OCI-M1 (cell line): ENCODE data around the gene HOXD8.

ENCODE experiments used
- DNase-seq: peaks from one replicate; lab custom pipeline; 2025; lab: John Stamatoyannopoulos, UW

HOXD8 gene

DNA sequence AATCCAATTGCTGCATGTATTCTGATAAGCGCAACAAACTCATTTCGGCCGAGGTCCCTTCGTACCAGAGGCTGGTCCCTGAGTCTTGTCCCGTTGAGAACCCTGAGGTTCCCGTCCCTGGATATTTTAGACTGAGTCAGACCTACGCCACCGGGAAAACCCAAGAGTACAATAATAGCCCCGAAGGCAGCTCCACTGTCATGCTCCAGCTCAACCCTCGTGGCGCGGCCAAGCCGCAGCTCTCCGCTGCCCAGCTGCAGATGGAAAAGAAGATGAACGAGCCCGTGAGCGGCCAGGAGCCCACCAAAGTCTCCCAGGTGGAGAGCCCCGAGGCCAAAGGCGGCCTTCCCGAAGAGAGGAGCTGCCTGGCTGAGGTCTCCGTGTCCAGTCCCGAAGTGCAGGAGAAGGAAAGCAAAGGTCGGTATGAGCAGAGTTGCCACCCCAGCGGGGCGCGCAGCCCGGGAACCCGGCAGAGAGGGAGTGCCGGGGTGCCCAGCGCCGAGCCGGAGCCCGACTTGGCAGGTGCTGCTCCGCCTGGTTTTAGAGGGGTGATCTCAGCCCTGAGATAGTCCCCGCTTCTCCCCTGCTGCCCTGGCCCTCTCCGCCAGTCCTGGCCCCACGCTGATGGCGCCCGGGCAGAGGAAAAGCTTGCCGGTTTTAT lies 12.2 kb upstream of the HOXD8 start:
- no peak for DNase-seq

DNA sequence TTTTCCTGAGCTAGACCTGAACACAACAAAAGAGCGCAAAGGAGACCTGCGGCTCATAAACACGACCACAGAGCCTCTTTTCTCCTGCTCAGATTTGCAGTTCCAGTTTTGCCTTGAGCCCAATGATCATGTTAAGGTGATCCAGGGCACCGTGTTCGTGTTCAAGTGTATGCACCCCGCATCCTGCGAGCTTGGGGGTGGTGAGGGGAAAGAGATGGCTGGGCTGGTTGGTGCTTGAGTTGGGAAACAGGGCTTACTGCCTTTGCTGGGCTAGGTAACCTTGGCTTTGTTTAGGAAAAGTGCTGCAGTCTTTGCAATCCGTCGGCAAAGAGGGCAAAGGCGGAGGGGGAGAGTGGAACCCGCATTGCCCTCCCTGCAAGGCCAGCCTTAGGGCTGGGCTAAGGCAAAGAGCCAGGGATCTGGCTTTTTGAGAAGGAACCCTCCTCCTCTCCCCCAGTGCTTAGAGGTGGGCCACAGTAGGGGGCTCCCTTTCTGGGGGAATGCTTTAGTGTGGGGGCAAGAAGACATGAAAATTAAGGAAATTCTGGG lies 11.6 kb upstream of the HOXD8 start:
- no peak for DNase-seq

DNA sequence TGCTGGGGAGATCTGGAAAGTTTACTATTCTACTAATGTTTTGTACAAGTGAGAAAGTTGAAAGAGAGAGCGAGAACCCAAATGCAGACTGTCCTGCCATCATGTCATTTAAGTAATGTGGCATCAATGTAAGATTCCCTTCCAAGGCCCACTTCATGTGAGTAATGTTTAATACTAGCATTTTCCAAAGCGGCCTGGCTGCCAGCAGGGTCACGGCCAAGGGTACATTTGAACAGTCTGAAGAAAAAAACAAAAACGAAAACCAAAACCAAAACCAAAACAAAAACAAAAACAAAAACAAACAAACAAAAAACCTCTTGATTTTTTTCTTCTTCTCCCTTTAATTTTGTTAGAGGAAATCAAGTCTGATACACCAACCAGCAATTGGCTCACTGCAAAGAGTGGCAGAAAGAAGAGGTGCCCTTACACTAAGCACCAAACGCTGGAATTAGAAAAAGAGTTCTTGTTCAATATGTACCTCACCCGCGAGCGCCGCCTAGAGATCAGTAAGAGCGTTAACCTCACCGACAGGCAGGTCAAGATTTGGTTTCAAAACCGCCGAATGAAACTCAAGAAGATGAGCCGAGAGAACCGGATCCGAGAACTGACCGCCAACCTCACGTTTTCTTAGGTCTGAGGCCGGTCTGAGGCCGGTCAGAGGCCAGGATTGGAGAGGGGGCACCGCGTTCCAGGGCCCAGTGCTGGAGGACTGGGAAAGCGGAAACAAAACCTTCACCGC lies 10.7 kb upstream of the HOXD8 start:
- DNase-seq = peak; percentile 76

DNA sequence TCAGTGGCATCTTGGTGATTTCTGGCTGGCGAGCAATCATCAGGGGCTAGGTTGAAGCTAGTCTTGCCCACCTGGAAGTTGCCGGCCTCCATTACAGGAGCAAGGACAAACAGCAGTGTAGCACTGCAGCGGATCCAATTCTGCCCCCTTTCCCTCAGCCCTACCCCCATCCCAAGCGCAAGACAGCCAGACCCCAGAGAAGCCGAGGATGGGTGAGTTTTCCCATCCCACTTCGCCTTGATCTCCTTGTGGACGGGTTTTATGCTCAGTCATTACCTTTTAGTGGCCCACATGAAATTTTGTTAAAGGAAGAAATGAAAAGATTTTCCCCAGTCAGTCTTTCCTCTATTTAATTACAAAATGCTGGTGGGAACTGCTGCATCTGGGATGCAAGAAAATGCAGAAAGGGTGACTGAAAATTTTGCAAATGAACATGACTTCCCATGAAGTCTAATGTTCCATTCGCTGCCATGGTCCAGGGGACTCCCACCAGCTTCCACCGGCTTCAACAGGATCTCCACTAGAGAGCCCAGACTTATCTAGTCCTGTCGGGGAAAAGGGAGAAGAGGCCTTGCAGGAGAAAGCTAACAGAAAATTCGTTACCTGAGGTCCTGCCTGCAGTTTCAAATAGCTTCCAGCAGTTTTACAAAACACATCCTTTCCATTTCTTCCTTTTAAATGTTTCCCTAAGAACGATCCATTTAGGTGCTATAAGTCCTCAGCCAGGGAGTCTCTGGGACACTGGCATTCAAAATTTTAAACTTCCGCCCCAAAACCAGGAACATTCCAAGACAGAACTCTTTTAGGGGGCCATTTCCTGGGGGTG lies 8.9 kb upstream of the HOXD8 start:
- DNase-seq = no peak

DNA sequence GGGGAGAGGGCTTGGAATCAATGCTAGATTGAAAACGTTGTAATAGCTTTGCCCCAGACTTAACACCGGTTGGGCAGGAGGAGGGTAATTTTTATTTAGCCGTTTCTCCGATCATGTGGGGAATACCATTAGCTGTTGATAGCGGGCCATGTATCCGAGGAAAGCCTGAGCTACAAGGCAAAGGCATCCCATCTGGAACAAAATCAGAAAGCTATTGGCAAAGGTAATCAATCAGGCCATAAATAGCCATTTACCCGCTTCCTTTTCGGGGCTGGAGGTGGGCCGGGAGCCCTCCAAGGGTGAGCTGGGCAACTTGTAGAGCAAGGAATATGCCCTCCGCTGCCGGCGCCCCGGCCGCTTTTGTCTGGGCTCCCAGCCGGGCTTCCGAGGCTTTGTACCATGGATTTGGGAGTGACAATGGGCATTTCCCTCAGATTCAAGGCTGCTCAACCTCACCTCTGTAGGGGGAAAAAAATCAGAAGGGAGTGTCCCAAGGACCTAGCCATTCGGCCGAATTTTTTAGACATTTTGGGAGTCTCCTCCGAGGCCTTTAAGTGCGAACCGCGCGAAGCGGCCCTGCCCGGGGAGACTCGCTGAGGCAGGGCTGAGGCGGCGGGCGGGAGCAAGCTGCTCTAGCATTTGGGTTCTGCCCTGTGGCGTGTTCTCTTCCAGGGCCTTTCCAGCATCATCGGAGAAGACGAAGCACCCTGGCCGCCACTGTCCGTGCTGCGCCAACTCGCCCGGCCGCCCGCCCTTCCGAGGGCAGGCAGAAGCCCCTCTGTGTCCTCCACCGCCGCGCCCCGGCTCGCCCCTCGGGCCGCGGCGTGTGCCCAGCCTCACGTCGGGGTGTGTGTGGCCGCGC lies 8.1 kb upstream of the HOXD8 start:
- DNase-seq = no peak

DNA sequence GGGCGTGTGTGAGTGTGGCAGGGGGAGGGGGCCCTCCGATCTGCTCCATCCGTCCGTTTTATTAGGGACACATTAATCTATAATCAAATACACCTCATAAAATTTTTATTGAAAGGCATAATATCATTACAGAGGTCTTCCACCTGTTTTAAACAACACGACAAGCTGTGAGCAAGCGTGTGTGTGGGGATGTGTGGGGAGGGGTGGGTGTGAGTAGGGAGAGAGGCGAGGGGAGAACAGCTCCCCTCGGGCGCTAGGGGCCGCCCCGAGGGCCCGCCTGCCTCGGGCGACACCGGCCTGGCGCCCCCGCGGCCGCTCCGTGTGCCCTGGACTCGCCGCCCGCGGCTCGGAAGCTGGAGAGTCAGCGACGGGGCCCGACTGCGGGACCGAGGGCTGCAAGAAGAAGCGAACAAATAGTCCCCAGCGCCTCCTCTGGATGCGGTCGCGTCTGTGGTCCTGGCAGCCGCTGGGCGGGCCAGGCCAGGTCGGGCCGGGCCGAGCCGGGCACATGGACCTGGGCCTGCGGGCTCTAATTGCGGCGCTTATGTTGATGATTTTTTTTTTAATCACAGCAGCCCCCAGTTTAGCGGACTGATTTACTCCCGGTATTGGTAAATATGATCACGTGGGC lies 7.3 kb upstream of the HOXD8 start:
- DNase-seq = no peak

DNA sequence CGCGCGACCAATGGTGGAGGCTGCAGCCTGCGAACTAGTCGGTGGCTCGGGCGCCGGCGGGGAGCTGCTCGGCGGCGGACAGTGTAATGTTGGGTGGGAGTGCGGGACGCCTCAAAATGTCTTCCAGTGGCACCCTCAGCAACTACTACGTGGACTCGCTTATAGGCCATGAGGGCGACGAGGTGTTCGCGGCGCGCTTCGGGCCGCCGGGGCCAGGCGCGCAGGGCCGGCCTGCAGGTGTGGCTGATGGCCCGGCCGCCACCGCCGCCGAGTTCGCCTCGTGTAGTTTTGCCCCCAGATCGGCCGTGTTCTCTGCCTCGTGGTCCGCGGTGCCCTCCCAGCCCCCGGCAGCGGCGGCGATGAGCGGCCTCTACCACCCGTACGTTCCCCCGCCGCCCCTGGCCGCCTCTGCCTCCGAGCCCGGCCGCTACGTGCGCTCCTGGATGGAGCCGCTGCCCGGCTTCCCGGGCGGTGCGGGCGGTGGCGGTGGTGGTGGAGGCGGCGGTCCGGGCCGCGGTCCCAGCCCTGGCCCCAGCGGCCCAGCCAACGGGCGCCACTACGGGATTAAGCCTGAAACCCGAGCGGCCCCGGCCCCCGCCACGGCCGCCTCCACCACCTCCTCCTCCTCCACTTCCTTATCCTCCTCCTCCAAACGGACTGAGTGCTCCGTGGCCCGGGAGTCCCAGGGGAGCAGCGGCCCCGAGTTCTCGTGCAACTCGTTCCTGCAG lies 6.7 kb upstream of the HOXD8 start, which contains the start of gene HOXD9:
TSS of gene HOXD9 (plus strand) at position 37 of the 728 bp plus-strand sequence. CDS start at position 87, 50 bp downstream.
- no peak for DNase-seq

DNA sequence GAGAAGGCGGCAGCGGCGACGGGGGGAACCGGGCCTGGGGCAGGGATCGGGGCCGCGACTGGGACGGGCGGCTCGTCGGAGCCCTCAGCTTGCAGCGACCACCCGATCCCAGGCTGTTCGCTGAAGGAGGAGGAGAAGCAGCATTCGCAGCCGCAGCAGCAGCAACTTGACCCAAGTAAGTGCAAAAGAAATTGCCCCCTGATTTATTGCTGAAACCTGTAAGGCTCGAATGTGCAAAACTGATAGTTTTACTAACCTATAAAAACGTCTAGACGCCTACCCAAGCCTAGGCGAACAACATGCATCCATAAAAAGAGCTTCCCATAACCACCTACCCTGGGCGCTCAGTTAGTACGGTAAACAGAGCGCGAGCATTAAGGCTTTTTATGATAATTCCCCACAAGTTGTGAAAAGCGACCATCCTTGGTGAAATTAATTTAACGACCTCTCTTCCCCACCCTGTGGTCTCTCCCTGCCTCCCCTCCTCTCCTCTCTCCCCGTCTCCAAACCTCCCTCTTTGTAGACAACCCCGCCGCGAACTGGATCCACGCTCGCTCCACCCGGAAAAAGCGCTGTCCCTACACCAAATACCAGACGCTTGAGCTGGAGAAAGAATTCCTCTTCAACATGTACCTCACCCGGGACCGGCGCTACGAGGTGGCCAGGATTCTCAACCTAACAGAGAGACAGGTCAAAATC lies 5.9 kb upstream of the HOXD8 start:
- DNase-seq = no peak

DNA sequence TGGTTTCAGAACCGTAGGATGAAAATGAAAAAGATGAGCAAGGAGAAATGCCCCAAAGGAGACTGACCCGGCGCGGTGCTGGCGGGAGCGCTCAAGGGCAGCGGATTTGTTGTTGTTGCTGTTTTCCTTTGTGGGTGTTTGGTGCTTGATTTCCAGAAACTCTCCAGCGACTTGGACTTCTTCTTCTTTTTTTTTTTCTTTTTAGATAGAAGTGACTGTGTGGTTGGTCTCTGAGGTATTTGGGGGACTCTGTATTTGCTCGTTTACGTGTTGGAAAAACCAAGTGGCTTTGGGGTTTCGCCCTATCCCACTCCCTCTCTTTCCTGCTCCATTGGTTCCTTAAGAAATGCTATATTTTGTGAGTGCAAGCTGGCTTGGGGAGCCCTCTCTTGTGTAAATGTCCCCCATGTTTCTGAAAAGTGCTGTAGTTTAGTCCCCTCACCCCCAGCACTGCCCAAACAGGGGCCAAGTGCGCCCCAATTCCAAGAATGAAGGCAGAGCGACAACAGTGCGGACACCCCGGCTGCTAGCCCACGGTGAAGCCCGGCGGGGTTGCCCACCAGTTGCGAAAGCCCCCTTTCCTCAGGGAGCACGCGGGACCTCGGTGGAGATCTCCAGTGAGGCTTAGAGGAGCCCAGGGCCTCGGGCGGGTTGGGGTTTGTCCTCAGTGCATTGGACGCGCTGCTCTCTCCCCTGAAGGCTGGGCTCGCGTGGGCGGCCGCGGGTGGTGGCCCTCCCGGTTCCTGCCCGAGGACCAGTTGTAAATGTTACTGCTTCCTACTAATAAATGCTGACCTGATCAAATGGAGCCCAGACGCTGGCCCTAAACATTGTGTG lies 5.2 kb upstream of the HOXD8 start:
- DNase-seq = no peak

DNA sequence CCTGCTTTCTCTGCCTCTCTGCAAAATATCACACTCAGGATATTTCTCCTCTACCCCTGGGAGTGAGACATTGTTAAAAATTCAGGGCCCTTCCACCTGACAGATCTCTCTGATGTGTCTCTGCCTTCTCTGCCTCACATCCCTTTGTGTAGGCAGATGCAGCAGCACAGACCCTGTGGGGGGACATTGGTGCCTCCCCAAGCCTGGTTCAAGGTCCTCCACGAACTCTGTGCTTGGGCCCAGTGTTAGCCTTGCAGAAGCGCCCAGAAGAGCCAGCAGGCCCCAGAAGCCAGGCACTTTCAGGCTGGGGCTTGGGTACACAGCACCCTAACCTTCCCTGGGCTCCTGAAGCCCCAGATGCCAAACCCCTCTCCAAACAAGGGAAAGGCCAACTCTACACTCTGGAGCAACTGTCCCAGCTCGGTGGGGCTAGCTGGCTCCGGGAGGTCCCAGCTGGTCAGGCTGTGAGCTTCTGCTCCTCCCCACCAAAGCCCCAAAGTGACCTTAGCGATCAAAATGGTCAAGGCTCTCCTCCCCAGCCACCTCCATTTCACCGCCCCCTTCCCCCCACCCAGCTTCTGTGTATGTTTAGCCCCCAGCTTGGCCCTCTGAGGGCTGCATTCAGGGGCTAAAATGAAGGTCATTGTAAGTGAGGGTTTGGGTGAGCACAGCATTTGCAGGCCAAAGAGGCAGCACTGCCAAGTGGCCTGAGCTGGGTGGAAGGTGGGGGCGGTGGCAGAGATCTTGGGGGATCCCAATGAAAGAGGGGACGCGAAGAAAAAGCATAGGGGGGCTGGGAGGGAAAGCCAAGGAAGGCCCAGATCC lies 4.3 kb upstream of the HOXD8 start:
- no peak for DNase-seq

DNA sequence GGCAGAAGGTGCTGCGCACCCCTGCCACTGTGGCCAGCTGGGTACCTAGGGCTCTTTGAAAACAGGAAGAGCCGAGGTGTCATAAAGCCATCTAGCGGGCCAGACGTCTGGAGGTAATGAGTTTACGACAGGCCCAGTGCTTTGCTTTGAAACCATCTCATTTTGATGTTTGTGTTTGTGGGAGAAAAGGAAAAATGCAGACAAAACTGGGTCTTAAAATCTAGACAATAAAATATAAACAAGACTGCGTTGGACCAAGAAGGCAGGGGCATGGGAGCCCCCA lies 3.8 kb upstream of the HOXD8 start:
- no peak for DNase-seq

DNA sequence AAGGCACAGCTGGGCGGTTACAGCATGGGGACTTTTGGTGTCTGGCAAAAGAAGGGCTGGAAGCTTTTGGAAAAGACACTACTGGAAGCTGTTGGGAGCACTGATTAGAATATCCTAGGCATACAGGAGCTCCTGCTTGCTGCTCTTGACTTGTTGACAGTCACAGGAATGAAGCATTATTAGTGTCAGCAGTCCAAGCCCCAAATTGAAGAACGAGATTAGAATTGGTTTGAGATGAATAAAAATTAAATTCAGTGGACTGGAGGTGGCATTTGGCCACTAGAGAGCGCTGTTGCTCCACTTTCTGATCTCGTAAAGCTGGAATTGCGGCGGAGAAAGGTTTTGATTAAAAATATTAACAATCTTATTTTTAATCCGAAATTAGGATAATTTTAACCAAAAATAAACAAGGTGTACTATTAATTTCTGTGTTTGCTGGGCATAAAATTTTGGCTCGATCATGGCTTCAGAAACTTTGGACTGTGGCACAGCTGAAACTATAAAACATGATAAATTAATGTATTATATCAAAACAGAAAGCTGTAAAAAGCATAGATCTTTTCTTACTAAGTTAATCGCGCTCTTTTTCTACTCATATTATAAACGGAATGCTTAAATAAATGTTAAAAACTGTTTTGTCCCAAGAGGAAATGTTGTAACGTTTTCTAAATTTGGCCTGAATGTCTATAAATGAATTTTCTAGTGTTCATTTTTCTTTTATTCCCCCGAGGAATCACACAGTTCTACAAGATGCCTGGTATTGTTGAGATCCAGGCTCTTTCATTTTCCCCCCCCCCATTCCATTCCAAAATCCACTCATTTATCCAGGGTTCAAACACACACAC lies 2.4 kb upstream of the HOXD8 start:
- peak; percentile 79 for DNase-seq

DNA sequence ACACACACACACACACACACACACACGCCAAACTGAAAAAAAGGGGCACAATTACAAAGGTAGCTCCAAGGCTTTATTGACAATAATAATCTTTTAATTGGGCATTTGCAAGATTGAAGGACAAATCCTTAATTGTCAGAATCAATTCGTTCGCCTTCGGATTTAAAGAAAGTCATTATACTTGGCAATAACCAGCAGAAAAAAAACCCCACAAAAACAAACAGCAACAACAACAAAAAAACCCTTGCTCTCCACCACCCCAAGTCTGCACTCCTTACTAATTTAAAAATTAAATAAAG lies 1.8 kb upstream of the HOXD8 start:
- DNase-seq = no peak

DNA sequence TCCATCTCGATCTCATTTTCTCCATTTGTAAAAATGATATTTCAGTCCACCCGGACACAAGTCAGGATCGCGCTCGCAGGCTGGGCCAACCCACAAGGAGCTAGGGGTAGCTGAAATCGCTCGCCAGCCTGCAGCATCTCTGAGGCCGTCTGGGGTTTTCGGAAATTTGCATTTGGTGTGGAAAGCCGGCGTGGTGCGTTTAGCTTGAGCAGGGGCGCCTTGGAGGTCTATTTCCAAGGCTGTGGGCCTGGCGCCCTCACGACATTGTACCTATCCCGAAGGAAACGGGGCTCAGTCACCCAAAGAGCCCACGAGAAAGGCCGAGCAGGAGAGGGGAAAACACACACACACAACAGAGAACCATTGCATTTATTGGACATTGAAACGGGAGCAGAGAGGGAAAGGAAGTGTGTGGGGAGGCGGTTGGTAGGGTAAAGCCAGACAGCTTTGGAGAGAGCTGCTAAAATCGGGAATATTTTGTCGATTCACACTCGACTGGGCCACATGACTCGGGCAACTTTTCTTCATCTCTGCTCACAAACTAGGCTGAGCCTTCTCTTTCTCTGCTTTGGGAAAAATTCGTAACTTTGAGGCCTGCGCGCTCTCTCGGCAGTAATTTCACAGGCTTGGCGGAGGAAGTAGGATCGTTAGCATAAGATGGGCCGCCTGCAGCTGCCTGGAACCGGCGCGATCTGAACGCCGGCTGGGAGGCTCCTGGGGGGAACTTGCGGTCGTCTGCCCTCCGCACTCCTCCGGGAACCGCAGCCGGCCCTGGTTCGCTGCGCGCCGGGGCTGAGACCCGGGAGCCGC lies 1.1 kb upstream of the HOXD8 start:
- DNase-seq = no peak

DNA sequence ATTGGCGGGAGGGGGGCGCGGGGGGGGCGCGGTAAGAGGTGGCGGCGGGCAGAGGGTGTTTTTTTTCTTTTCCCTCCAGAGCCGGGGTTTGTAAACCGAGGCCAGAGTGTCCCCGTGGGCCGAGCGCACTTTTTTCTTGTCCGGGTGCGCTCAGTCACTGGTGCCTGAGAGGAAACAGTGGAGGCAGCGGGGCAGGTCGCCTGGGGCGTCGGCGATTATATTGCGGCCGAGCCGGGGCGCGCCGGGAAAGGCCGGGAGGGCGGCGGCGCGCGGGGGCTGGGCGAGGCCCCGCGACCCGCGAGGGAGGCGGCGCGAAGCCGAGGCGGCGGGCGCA lies 275 bp downstream of the HOXD8 start:
- no peak for DNase-seq

DNA sequence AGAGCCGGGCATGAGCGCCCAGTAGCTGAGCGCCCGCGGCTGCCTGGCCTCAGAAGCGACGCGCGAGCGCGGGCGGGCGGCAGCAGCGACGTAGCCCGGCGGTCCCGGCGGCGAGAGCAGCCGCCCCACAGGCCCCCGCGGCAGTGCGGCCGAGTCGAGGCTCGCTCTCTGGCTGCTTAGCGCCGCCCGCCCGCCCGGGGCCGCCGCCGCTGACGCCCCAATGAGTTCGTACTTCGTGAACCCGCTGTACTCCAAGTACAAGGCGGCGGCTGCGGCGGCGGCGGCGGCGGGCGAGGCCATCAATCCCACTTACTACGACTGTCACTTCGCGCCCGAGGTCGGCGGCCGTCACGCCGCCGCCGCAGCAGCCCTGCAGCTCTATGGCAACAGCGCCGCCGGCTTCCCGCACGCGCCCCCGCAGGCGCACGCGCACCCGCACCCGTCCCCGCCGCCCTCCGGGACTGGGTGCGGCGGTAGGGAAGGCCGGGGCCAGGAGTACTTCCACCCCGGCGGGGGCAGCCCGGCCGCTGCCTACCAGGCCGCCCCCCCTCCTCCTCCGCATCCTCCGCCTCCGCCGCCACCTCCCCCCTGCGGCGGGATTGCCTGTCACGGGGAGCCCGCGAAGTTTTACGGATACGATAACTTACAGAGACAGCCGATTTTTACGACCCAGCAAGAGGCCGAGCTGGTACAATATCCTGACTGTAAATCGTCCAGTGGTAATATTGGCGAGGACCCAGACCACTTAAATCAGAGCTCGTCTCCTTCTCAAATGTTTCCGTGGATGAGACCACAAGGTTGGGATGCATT lies 847 bp downstream of the HOXD8 start:
- no peak for DNase-seq
